Stimulated activated CD8-positive, alpha-beta memory T cell treated with anti-CD3 and anti-CD28 coated beads, Interleukin-15, amount 100 ng/mL, for 4 hours (primary cell): ENCODE measurements around the gene NIP7.

Experiments used
- DNase-seq, 2 donors: peaks; one replicate each; pipeline ENCODE4 v3.0.0-alpha.2; 2020; ENCODE audit warnings: low read depth in 2 of 2

Gene NIP7

DNA sequence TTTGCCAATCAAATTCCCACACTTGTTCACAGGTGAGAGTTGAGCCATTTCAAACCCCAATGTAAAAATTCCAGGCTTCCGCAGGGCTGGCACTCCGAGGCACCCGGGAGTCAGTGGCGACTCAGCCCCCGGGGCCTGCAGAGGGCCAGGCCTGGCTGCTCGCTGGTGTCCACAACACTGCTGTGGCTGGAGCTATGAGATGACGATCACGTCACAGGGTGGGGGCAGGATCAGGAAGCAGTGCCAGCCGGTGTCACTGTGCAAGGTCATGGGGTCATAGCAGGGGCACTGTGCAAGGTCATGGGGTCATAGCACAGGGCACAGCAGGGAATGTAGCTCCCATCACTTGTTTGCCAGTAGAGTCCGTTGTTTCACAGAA, 20.7 kb upstream of the NIP7 start:
- DNase-seq, result no peak

DNA sequence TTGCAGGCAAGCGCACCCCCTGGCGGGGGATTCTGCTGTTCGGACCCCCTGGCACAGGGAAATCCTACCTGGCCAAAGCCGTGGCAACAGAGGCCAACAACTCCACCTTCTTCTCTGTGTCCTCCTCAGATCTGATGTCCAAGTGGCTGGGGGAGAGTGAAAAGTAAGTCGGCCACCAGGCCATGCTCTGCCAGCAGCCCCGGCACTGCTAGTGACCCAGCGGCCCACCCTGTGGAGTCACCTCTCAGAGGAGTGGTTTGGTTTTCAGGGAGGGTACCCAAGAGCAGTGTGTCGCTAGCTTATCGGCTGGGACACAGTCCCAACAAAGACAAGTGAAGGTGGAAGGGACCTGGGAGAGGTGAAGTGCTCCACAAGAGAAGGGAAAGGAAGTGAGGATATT, 20.2 kb upstream of the NIP7 start:
- no peak for DNase-seq

DNA sequence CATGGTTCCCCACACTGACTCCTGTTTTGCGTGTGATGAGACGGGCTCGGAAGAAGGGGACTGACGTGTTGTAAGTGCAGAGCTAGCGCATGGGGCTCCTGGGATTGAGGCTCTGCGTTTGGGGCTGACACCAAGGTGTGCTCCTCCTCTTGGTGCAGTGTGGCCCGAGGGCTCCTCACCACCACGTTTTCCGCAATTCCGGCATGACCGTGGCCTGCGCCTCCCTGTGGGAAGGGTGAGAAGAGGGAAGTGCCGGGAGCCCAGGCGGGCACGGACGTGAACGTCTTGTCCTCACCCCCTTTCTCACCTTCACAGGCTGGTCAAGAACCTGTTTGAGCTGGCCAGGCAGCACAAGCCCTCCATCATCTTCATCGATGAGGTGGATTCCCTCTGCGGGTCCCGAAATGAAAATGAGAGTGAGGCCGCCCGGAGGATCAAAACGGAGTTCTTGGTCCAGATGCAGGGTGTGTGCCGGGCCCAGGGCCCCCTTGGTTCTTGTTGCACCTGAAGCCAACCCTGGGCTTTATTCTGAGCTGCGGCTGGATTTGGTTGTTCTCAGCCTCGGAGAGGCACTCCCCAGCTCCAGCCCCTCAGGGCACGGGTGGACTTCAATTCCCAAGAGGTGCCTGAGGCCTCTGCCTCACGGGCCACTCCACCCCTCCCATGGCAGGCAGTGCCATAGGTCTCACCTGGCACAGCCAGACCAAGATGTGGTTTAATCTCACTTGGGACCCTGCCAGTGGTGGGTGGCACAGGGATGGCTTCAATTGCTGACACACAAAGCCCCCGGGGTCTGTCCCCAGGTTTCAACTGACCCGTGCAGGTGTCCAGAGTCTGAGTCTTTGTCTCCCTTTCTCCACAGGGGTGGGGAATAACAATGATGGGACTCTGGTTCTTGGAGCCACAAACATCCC, 19.5 kb upstream of the NIP7 start:
- DNase-seq, result no peak

DNA sequence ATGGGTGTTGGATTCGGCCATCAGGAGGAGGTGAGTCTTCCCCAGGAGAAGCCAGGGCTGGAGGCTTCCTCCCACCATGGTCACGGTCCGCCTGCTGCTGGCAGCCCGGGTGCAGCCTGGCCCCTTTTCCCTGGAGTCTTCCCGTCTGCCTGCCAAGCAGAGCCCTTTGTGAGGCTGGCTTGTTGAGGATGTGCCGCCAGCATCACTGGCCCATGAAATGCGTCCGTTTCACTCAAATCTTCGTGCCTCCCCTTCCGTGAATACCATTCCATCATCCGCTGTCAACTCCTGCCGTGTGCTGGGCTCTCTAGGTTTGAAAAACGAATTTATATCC, 18.9 kb upstream of the NIP7 start:
- DNase-seq, result no peak

DNA sequence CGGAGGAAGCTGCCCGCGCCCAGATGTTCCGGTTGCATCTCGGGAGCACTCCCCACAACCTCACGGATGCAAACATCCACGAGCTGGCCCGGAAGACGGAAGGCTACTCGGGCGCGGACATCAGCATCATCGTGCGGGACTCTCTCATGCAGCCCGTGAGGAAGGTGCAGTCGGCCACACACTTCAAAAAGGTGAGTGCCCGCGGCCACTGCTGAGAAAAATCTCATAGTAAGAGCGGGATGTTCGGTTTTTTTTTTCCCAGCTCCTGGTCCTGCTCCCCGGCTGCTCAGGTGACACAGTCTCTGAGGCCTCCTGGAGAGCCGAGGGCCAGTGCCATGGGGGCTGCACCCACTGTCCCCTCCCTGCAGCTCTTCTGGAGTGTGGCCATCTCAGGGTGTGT, 18.5 kb upstream of the NIP7 start:
- no peak for DNase-seq

DNA sequence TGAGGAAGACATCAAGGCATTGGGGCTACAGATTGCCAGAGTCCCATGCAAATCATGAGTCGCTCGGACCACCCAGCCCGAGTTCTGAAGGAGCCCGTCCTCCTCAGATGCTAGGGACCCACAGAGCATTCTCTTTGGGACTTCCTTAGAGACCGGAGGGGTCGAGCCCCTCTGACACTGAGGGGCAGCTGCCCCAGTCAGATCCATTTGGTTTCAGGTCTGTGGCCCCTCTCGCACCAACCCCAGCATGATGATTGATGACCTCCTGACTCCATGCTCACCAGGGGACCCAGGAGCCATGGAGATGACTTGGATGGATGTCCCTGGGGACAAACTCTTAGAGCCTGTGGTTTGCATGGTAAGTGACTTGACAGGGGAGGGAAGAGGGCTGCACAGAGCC, 17.2 kb upstream of the NIP7 start:
- no peak for DNase-seq

DNA sequence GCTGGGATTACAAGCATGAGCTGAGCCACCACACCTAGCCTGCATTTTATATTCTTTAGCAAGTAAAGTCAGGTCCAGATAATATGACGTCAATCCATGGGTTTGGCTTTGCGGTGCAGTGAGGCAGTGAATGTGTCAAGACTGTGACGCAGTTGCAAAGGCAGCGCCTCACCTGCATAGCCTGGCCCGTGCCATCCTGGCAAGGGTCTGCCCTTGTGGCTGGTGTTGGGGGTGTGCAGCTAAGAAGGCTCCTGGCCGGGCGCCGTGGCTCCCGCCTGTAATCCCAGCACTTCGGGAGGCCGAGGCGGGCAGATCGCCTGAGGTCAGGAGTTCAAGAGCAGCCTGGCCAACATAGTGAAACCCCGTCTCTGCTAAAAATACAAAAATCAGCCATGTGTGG, 16.2 kb upstream of the NIP7 start:
- no peak for DNase-seq

DNA sequence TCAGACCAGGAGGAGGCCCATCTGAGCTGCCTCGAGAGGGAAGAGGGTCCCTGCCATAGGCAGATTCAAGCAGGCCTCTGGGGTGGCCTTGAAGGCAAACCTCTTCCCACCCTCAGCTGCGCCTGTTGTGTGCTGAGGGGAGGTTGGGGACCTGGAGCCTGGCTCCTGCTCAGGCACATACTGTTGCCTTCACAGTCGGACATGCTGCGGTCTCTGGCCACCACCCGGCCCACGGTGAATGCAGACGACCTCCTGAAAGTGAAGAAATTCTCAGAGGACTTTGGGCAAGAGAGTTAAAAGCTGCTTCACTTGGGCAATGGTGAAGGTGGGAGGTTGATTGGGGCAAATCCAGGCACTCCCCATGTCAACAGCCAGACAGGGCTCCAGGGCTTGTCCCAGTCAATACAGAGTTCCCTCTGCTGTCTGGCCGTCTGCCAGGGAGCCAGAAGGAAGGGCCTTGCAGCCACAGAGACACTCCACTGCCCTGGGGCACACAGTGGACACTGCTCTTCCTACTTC, 15.5 kb upstream of the NIP7 start:
- DNase-seq, result no peak

DNA sequence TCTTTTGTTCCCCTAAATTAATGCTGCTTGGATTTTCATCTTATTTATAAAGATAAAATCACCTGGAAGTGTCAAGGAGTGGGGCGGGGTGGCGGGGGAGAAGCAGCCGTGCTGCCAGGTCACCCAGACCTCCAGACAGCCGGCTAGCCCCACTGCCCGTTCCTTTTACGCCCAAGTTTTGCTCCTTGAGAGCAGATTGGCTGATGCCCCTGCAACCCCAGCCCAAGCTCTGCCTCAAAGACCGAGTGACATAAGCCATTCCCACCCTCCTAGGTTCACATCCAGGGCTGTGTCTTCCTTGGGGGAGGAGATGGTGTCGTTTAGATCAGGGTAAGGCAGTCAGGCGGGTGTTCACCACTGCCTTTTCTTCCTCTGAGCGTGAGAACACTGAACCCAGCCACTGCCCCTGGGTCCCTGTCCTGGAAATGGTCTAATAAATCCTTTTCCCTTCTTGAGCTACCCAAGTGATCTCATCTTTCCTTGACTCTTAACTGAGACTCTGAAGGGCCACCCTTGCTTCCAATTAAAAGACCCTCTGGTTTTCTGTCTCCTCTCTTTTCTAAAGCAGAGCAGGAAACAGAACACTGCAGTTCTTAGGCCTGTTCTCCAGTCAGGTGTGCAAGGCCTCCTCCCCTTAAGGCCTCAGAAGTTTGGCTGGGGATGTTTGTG, 14.9 kb upstream of the NIP7 start:
- no peak for DNase-seq

DNA sequence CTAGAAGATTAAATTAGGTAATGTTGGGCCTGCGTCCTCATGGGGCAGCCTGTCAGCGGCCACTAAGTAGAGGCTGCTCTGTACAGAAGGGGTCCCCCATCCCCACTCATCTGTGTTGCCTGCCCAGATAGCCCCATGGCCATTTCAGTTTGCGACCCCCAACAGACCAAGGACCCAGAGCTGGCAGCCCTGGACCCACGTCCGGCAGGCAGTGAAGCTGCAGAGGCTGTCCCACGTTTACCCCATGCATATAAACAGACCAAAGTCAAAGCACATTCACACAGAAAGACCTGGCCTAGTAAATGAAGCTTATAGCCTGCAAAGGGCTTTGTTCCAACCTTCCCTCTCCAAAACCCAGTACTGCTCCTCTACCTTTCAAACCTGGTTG, 13.8 kb upstream of the NIP7 start:
- no peak for DNase-seq

DNA sequence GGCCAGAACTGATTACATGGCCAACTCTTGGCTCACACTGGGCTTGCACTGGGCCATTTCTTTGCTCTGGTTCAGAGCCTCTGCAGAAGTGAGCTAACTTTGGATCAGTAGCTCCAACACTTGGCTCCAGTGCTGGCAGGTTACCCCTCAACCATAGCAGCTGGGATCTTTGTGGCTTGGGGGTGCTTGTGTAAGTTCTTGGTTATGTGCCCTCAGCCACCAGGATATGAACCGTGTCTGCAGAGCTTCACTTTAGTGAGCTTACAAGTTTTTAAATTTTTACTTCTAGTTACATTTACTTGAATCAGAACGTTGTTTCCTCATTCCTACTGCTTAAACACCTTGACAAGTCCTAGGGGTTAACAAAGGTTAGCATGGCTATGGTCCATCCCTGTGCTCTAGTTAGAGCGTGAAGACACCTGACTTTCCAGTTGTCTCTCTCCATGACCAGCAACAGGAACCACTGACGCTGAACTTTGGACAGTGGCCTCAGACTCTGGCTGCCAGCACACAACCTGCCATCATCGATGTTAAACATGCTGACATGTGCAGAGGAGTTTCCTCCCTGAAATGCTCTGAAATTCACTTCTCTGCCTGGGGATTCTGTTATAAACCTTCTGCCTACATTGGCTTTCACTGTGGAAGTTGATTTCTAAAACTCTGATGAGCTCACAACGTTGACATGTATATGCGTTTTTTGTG, 13.2 kb upstream of the NIP7 start:
- DNase-seq, result no peak

DNA sequence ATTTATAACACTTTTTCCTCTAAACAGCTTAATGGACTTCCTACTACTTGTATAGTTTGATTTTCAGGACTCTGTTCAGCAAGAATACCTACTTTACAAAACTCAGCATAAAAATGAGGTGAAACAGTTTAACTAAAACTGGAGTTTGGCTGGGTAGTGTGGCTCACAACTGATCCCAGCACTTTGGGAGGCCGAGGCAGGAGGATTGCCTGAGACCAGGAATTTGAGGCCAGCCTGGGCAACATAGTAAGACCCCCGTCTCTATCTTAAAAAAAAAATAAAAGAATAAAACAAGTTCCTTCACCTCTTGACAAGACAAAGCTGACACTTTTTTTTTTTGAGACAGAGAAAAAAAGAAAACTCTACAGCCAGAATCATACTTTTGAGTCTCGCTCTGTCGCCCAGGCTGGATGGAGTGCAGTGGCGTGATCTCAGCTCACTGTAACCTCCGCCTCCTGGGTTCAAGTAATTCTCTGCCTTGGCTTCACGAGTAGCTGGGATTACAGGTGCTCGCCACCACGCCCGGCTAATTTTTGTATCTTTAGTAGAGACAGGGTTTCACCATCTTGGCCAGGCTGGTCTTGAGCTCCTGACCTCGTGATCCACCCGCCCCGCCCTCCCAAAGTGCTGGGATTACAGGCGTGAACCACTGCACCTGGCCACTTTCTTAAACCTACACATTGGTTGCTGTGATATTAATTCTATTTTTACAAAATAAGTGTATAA, 11.8 kb upstream of the NIP7 start:
- no peak for DNase-seq

DNA sequence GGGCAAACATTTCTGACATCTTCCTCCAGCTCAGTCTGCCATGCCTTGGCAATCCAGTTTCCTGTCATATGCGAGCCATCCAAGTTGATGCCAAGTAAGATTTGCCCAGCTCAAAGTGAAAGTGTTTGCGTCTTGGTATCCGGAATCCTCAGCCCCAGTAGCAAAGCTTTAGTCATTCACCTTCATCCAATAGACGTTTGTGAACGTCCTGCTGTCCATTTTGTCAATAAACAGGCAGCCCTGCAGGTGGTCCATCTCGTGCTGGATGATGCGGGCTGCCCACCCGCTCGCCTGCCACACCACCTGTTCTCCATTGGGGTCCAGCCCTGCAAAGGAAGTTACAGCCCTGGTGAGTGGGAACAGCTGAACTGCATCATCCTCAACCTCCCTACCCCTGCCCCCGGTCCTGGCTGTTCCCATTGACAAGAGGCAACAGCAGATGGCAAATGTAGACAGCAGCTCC, 10.7 kb upstream of the NIP7 start:
- DNase-seq, result no peak

DNA sequence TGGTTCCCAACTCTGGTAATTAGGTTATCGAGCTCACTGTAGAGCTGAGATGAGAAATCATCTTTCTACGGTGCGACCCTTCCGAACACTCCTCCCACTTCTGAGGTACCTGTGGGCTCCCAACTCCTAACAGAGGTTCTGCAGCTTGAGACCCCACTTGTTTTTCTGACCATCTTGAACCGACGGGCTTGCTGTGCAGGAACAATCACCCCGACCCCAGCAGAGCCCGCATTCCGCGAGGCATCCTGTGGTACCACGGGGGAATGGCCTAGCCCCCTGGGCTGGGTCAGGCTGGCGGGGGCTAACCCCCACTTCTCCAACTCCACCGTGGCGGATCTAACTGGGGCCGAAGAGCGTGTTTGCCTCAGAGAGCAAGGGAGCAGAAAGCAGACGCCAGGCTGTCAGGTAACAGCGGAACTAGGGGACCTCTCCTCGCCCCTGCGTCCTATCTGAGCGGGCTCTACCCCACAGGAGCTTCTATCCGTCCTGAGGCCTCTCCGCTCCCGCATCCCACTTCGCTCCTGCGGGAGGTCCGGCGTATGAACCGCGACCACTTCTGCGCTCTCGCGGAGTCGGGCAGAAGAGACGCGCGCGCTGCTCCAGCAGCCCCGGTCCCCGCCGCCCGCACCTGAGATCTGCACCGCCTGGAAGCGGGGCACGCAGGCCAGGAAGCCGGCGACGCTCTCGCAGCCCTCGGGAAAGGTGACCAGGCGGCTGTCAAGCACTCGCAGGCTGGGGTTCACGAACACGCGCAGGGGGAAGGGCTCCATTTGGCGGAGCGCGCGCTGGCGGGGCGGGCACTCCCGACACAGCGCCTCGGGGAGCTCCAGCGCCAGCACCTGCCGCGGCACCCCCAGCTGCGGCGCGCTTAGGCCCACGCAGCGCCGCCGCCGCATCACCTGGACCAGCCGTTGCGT, 9.9 kb upstream of the NIP7 start:
- DNase-seq, result peak; percentile 24 to 42

DNA sequence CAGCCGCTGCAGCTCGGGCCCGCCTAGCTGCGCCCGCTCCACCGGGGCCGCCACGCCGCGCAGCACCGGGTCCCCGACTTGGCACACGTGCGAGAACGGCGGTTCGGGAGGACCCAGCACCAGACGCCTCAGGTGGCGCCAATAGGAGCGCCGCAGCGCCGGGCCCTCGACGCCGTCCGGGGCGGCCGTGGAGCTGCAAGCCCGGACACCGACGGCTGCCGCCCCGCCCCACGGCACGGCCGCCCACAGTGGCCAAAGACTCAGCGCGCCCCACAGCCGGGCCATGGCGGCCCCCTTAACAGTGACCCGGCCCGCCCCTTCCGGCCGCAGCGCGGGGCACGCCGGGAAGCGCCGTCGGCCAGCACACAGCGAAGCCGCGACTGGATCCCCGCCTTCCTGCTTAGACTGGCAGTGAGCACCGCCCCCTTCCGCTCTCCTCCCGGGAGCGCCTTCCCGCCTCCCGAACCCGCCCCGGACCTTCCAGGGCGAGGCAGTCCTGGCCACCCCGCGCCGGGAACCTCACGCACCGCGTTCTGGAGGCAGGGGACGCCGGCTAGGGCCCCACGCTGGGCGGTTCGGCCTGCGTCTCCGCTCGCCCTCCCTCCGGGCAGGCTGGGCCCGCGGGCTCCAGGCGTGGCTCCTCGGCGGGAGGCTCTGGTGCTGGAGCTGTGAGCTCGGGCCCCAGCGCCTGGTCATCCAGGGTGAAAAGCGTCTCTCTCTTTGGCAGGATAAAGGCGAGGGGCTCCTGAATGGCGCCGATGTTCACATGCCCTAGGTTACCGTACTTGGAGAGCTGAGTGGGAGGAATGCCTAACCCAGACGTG, 9.1 kb upstream of the NIP7 start, which contains the start of gene PDF:
TSS of gene PDF (minus strand) at position 303 of the 824 bp plus-strand sequence. CDS start at position 285, 18 bp downstream.
- peak; percentile 71 to 82 for DNase-seq

DNA sequence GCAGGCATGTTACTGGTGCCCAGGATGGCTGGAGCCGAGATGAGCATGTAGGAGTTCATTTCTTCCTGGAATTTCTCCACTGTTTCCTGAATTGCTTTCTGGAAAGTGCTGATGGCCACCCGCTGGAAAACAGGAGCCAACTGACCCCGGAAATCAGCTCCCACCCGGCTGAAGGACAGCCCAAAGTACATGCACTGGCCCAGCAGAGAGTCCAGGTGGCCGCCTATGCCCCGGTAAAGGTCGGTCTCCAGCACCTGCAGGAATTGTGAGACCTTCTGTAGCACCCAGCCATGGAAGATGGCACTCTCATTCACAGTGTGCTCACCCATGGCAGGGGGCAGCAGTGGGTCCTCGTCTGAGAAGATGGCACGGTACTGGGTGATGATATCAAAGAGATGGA, 4.9 kb upstream of the NIP7 start:
- no peak for DNase-seq

DNA sequence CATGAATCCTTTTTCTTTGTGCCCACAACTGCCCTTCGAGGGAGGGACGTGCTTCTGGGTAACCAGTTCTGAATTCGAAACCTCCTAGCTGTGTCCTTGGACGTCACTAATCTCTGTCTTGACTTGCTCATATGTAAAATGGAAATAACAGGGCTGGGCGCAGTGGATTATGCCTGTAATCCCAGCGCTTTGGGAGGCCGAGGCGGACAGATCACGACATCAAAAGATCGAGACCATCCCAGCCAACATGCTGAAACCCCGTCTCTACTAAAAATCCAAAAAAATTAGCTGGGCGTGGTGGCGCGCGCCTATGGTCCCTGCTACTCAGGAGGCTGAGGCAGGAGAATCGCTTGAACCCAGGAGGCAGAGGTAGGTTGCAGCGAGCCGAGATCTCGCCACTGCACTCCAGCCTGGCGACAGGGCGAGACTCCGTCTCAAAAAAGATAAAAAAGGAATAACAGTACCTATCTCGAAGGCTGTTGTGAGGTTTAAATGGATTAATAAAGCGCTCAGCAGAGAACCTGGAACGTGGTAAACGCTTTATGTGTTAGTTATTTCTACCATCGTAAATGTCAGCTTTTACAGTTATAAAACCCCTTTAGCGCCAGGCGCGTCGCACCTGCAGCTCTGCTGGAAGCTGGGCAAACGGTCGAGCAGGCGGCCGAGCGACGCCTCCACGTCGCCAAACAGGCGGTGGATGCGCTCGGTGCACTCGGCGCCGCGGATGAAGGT, 849 bp upstream of the NIP7 start:
- peak in 1 of 2 donors; percentile 34 for DNase-seq

DNA sequence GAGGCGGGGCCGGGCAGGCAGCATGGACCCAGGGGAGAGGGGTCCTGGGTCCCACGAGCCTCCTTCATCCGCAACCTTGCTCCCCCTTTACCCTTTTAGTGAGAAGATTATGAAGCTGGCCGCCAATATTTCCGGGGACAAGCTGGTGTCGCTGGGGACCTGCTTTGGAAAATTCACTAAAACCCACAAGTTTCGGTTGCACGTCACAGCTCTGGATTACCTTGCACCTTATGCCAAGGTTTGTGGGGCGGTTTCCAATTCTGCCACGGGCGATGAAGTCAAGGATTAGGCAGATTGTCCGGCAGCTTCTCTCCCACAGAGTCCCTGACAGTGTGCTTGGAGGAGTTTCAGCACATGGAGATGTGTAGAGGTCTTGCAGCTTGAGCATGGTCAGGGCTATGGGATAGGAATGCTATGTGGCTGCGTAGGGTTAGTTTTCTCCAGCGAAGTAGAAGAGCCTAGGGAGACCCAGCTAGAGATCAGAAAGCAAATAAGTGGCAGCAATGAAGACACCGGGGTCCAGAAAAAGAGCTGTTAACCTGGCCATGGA, 598 bp downstream of the NIP7 start:
- DNase-seq, result no peak

DNA sequence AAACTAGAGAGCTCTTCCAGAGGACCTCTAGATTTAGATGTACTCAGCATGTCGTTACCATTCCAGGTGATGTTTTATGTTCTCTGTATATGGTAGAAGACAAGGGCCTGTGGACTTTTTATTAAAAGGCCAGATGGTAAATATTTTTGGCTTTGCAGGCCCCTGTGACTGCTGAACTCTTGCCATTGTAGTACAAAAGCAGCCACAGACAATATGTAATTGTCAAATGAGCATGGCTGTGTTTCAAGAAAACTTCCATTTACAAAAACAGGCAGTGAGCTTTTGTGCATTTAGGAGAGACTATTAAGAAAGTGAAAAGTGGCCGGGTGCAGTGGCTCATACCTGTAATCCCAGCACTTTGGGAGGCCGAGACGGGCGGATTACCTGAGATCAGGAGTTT, 4.6 kb downstream of the NIP7 start:
- no peak for DNase-seq
